H1 (cell line): ENCODE data around the gene SMYD3. TPM values are rescaled to one million over a fixed set of nuclear protein-coding genes. Genes with fewer than 3 reads are reported as not detected.

Experiments
- CBX8 ChIP-seq: fragments of 300-800, 300-1000 bp; sonication (generic); IDR thresholded peaks from 2 replicates; pipeline ENCODE4 v1.7.1; 2016; ENCODE audit warnings: low read depth, low read length, borderline replicate concordance
- JUND ChIP-seq: IDR thresholded peaks from 2 replicates; pipeline ENCODE4 v1.6.1; 2011; ENCODE audit warnings: mild to moderate bottlenecking, improper control_type of control experiment, low read length
- TAF1 ChIP-seq: IDR thresholded peaks from 2 replicates; pipeline ENCODE4 v1.6.1; 2011; ENCODE audit warnings: mild to moderate bottlenecking, low read depth, low read length
- polyA plus RNA-seq, 7 experiments: library from polyadenylated mRNA; depleted of rRNA in 3 of 7; stranded (reverse) in 5 of 7; unstranded in 2 of 7; fragments of >200 nt in 5 of 7; fragments of 200-250 nt in 2 of 7; gene quantifications; 1 replicate in 5 of 7; 2 replicates in 1 of 7; 4 replicates in 1 of 7; pipeline versions ENCODE4 v1.2.1 to v1.2.3, GENCODE V29; 2011 to 2013; ENCODE audit warnings: missing spikeins in 2 of 7, mixed read lengths in 2 of 7
- total RNA-seq: library from RNA; stranded (reverse); fragmentation: NEBNext Ultra II Directional; extraction: Animal tissue kit (Norgen Biotek cat#: 25700); gene quantifications from 2 replicates; pipeline ENCODE4 v1.2.1, GENCODE V29; 2021
- TF ChIP-seq, protein P1 (sequence below): IDR thresholded peaks from 2 replicates; pipeline ENCODE4 v1.6.1; 2012; ENCODE audit warnings: inconsistent platforms

The SMYD3 gene
- total and polyA plus RNA-seq, 2 of the 8 experiments (the other 6 are each of a cell fraction or from before 2014, with no cell fraction given): 17.3 to 25.4 TPM

GRCh38 chr1:246470585-246470984 is 36.5 kb downstream of the SMYD3 start (continued):
- TF ChIP-seq, protein P1, sequence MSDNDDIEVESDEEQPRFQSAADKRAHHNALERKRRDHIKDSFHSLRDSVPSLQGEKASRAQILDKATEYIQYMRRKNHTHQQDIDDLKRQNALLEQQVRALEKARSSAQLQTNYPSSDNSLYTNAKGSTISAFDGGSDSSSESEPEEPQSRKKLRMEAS: no peak
- no peak for TF ChIP-seq TAF1
- no peak for TF ChIP-seq CBX8
- no peak for TF ChIP-seq JUND
